HepG2 (cell line): ENCODE data around the gene MAJIN.

Source experiments
- ZNF556 ChIP-seq: sonication (generic); formaldehyde crosslinking; IDR thresholded peaks from 2 replicates; pipeline ENCODE4 v1.4.0; 2020; ENCODE audit warnings: mild to moderate bottlenecking, missing genetic modification reagents, borderline replicate concordance
- ZSCAN30 ChIP-seq: sonication (generic); formaldehyde crosslinking; IDR thresholded peaks from 2 replicates; pipeline ENCODE4 v1.5.0; 2020; ENCODE audit warnings: mild to moderate bottlenecking, missing genetic modification reagents

DNA sequence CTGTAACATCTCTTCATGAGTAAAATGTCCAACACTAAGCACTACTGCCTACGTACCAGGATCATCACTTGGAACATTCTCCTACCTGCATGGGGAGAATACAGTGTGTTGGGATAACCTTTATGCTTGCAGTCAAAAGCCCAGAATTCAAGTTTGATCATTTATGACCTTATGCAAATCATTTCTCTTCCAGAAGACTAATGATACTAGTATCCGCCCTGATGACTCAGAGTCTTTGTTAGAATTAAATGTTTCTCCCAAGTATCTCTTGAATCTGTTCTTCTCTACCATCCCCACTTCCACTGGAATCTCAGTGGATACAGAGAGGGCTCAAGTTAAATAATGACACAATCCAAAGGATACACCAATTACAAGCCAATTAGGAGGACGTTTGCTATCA is 12.4 kb downstream of the MAJIN start:
- no peak for TF ChIP-seq ZSCAN30
- TF ChIP-seq ZNF556 (CRISPR knock-in tag), result no peak
